A673 (cell line): Measurements from ENCODE around the gene MTFR2.

ENCODE experiments used
- EZH2 ChIP-seq: fragments of 200-600 bp; sonication (generic); IDR thresholded peaks from 2 replicates; pipeline ENCODE4 v1.6.1; 2017; ENCODE audit warnings: borderline replicate concordance, low read depth, mild to moderate bottlenecking, mixed read lengths, antibody characterized with exemption, low read length; ENCODE audit not compliant: poor library complexity, severe bottlenecking
- TF ChIP-seq, protein P1 (sequence below): fragments of 300-800, 200-600 bp; sonication (generic); conservative IDR thresholded peaks from 2 replicates; pipeline ENCODE4 v1.5.1; 2017; ENCODE audit warnings: low read depth, mild to moderate bottlenecking, antibody characterized with exemption, low read length, moderate library complexity, mixed read lengths

GRCh38 chr6:136226674-136227377 is 23.3 kb downstream of the MTFR2 start:
- no peak for TF ChIP-seq EZH2
- TF ChIP-seq, protein P1, sequence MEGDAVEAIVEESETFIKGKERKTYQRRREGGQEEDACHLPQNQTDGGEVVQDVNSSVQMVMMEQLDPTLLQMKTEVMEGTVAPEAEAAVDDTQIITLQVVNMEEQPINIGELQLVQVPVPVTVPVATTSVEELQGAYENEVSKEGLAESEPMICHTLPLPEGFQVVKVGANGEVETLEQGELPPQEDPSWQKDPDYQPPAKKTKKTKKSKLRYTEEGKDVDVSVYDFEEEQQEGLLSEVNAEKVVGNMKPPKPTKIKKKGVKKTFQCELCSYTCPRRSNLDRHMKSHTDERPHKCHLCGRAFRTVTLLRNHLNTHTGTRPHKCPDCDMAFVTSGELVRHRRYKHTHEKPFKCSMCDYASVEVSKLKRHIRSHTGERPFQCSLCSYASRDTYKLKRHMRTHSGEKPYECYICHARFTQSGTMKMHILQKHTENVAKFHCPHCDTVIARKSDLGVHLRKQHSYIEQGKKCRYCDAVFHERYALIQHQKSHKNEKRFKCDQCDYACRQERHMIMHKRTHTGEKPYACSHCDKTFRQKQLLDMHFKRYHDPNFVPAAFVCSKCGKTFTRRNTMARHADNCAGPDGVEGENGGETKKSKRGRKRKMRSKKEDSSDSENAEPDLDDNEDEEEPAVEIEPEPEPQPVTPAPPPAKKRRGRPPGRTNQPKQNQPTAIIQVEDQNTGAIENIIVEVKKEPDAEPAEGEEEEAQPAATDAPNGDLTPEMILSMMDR: no peak
